MCF 10A (cell line): ENCODE data around the gene MAPKAPK2. TPM values are rescaled to one million over a fixed set of nuclear protein-coding genes. Genes with fewer than 3 reads are reported as not detected.
A peak's percentile ranks its signal among the peaks of the same experiment; 100 is the strongest.

Source experiments
- Bru-seq: library from RNA; stranded (reverse); fragments of 400-500 nt; gene quantifications from one replicate; lab custom pipeline; 2021; lab: Mats Ljungman, UMichigan
- BruChase-seq, 2 experiments: library from RNA; stranded (reverse); fragments of 400-500 nt; gene quantifications; one replicate each; lab custom pipeline; 2021; lab: Mats Ljungman, UMichigan
- BruUV-seq: library from RNA; stranded (reverse); fragments of 400-500 nt; replicated peaks from 2 replicates; lab custom pipeline; 2021; lab: Mats Ljungman, UMichigan
- CTCF ChIA-PET: fragments of 300-600 bp; sonication (Branson Sonifier 250); formaldehyde crosslinking; extraction: SDS; loops from one replicate; lab custom pipeline; 2021; ENCODE audit warnings: antibody characterized with exemption, inconsistent platforms; lab: Yijun Ruan, JAX
- POLR2A ChIA-PET: fragments of 300-600, 350-650 bp; sonication (Branson Sonifier 250); formaldehyde crosslinking; extraction: SDS; loops from one replicate; lab custom pipeline; 2020; ENCODE audit warnings: antibody characterized with exemption, inconsistent platforms; lab: Yijun Ruan, JAX
- DNase-seq: peaks from one replicate; pipeline ENCODE4 v3.0.0-alpha.2; 2018; ENCODE audit not compliant: unreplicated experiment
- H3K27ac Mint-ChIP-seq: one replicate; pipeline ENCODE4 v1.8.0; 2022; ENCODE audit warnings: mild to moderate bottlenecking, low read depth, mixed read lengths; ENCODE audit not compliant: unreplicated experiment
- H3K27me3 Mint-ChIP-seq: one replicate; pipeline ENCODE4 v1.8.0; 2022; ENCODE audit warnings: mixed read lengths; ENCODE audit not compliant: insufficient read depth, unreplicated experiment
- H3K36me3 Mint-ChIP-seq: one replicate; pipeline ENCODE4 v1.8.0; 2022; ENCODE audit warnings: mild to moderate bottlenecking, moderate library complexity, mixed read lengths; ENCODE audit not compliant: insufficient read depth, unreplicated experiment
- H3K4me1 Mint-ChIP-seq: one replicate; pipeline ENCODE4 v1.8.0; 2022; ENCODE audit warnings: mixed read lengths; ENCODE audit not compliant: insufficient read depth, unreplicated experiment
- H3K4me3 Mint-ChIP-seq: one replicate; pipeline ENCODE4 v1.8.0; 2022; ENCODE audit warnings: mild to moderate bottlenecking, moderate library complexity, mixed read lengths; ENCODE audit not compliant: unreplicated experiment
- H3K9me3 Mint-ChIP-seq: one replicate; pipeline ENCODE4 v1.8.0; 2022; ENCODE audit warnings: mixed read lengths; ENCODE audit not compliant: unreplicated experiment
- CTCF ChIP-seq: fragments of 200-600 bp; IDR thresholded peaks from one replicate; pipeline ENCODE4 v1.8.0; 2022; ENCODE audit warnings: antibody characterized with exemption, mild to moderate bottlenecking; ENCODE audit not compliant: unreplicated experiment
- intact Hi-C: fragments of 100-400 bp; cut with micrococcal nuclease; formaldehyde crosslinking; loops from 2 replicates; pipeline ENCODE4 v1.14.1; 2022
- long read RNA-seq: library from polyadenylated mRNA; stranded (forward); transcript quantifications from one replicate; pipeline ENCODE4 v2.0.0, GENCODE V29; 2022
- total RNA-seq: library from RNA; stranded (reverse); gene quantifications from 2 replicates; pipeline ENCODE4 v1.2.3, GENCODE V29; 2022

The MAPKAPK2 gene
- total RNA-seq (142 and 178 TPM in 2 replicates), Bru-seq, nascent RNA (percentile 94 among the genes with signal in this experiment), BruChase-seq, experiment 1, labeled RNA remaining after a 6-hour chase (percentile 92 among the genes with signal in this experiment), BruChase-seq, experiment 2, labeled RNA remaining after a 2-hour chase (percentile 89 among the genes with signal in this experiment)
- long read RNA-seq, partial matches to known transcripts = 3 of 25 reads
- long read RNA-seq, other reads (novel, unspliced or antisense) = 19 of 25 reads

GRCh38 chr1:206684478-206685333, at the start of gene MAPKAPK2:
TSS of gene MAPKAPK2 (plus strand) at chr1:206684905. CDS start at chr1:206685230, 325 bp downstream.
- POLR2A ChIA-PET = interaction anchor here (0.5 to 12.6 kb wide), 21 partner anchors 10 to 1278 kb away, joined by 3 to 229 read pairs (median 4); partner anchors contain the start of genes C1orf116, DYRK3 and EIF2D
- peak within 1 kb of the TSS; percentile 93 for H3K4me3 Mint-ChIP-seq

GRCh38 chr1:206635080-206635977, 49.4 kb upstream of the MAPKAPK2 start, which contains the start of gene DYRK3:
TSS of gene DYRK3 (plus strand) at chr1:206635536. CDS start at chr1:206635704, 168 bp downstream.
- H3K4me3 Mint-ChIP-seq = peak within 1 kb of the TSS; percentile 89
- H3K4me1 Mint-ChIP-seq = peaks cover 38% of the 10 kb centered on the region
- BruUV-seq = no TSS peak
- peaks cover 28% of the 10 kb centered on the region for H3K36me3 Mint-ChIP-seq
- no peaks in the 10 kb centered on the region for H3K9me3 Mint-ChIP-seq
- peak within 1 kb of the TSS; percentile 82 for H3K27ac Mint-ChIP-seq
- CTCF ChIA-PET = interaction anchor here (0.5 to 36.8 kb wide), 42 partner anchors 14 to 883 kb away, joined by 3 to 1191 read pairs (median 4); partner anchors contain the start of genes C4BPB, EIF2D, IKBKE and IL10
- no peak for TF ChIP-seq CTCF
- H3K27me3 Mint-ChIP-seq = no peaks in the 10 kb centered on the region
- intact Hi-C loops = loop anchor here (2.0 to 10.0 kb wide), 2 partner anchors 89 to 439 kb away; no protein-coding TSS in a partner anchor
- DNase-seq = peak; percentile 99
- POLR2A ChIA-PET = interaction anchor here (0.5 to 13.3 kb wide), 61 partner anchors 8 to 1208 kb away, joined by 3 to 215 read pairs (median 4); partner anchors contain the start of genes C1orf116, EIF2D, IKBKE and MAPKAPK2

More at GRCh38 chr1:206684478-206685333, at the start of gene MAPKAPK2:
- BruUV-seq = no TSS peak
- peaks cover 46% of the 10 kb centered on the region for H3K4me1 Mint-ChIP-seq
- H3K9me3 Mint-ChIP-seq = no peaks in the 10 kb centered on the region
- intact Hi-C loops = loop anchor here (5.0 kb wide), 1 partner anchor 228 kb away; no protein-coding TSS in a partner anchor
- H3K36me3 Mint-ChIP-seq = peaks cover 7% of the 10 kb centered on the region
- no peaks in the 10 kb centered on the region for H3K27me3 Mint-ChIP-seq
- TF ChIP-seq CTCF = no peak
- DNase-seq = peak; percentile 83
- peak within 1 kb of the TSS; percentile 97 for H3K27ac Mint-ChIP-seq
- CTCF ChIA-PET = interaction anchor here (0.7 to 3.5 kb wide), 4 partner anchors 9 to 320 kb away, joined by 3 to 33 read pairs (median 4); no protein-coding TSS in a partner anchor

GRCh38 chr1:206635978-206636345, 48.7 kb upstream of the MAPKAPK2 start:
- no peaks in the 10 kb centered on the region for H3K27me3 Mint-ChIP-seq
- H3K4me3 Mint-ChIP-seq = peak overlapping the region; percentile 89
- DNase-seq = peak; percentile 53
- peaks cover 35% of the 10 kb centered on the region for H3K36me3 Mint-ChIP-seq
- ChIA-PET CTCF (interaction anchor here (0.6 to 36.8 kb wide), 16 partner anchors 25 to 346 kb away, joined by 3 to 1191 read pairs (median 10); partner anchors contain the start of gene EIF2D), POLR2A (interaction anchor here (0.7 to 13.3 kb wide), 42 partner anchors 9 to 1207 kb away, joined by 3 to 215 read pairs (median 5); partner anchors contain the start of genes C1orf116, EIF2D, IKBKE and MAPKAPK2)
- TF ChIP-seq CTCF = no peak
- no TSS peak for BruUV-seq
- H3K27ac Mint-ChIP-seq = peak overlapping the region; percentile 82
- peaks cover 38% of the 10 kb centered on the region for H3K4me1 Mint-ChIP-seq
- intact Hi-C loops = loop anchor here (2.0 to 10.0 kb wide), 2 partner anchors 89 to 439 kb away; no protein-coding TSS in a partner anchor
- no peaks in the 10 kb centered on the region for H3K9me3 Mint-ChIP-seq
